Urothelium cell line (cell line): Measurements from ENCODE around the gene PAPOLA.

Experiments used
- DNase-seq: peaks from one replicate; pipeline ENCODE4 v3.0.0; 2011; ENCODE audit warnings: low spot score, mixed read lengths
- FAIRE-seq: peaks from 2 replicates; lab custom pipeline; 2011; peaks lifted over from hg19 to GRCh38; lab: Jason Lieb, UNC

The PAPOLA gene

GRCh38 chr14:96584907-96585671 lies 82.9 kb downstream of the PAPOLA start:
- no peak for FAIRE-seq
- no peak for DNase-seq

DNA sequence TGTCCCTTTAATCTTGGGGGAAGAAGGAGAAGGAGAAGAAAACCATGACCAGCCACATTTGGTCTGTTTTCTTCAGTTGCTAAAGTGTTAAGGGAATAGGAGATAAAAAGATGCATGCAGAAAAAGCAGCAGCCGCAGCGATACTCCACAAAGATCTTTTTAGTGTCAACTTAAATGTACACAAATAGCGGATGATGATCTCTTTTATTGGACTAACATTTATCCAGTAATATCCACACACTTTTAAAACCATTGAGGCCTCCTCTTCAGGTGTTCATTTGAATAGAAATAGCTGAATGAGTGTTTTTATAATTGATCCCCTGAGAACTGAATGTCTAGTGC lies 83.5 kb downstream of the PAPOLA start:
- DNase-seq (no peak), FAIRE-seq (no peak)

DNA sequence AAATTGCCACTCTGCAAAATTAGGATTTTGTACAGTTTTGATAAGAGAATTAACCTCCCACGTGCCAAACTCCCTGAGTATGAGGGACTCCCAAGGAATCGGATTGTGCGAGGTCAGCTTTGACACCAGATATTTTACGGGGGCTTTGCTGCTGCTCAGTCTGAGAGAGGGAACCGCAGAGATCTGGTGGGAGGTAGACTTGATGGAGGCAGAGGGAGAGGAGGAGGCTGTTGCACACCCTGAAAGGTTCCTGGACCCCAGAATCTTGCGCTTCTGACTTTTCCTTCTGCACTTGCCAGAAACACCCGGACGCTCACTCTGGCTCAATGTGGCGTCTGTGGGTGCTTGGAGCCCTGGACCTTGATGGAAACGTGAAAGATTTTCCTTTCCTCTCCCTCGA lies 83.9 kb downstream of the PAPOLA start:
- FAIRE-seq (no peak), DNase-seq (no peak)

- no peak for FAIRE-seq
- DNase-seq, result no peak
These were observed 85.0 kb downstream of the PAPOLA start for GRCh38 chr14:96586921-96587822.

GRCh38 chr14:96587823-96588385 lies 85.7 kb downstream of the PAPOLA start:
- no peak for FAIRE-seq
- no peak for DNase-seq

DNA sequence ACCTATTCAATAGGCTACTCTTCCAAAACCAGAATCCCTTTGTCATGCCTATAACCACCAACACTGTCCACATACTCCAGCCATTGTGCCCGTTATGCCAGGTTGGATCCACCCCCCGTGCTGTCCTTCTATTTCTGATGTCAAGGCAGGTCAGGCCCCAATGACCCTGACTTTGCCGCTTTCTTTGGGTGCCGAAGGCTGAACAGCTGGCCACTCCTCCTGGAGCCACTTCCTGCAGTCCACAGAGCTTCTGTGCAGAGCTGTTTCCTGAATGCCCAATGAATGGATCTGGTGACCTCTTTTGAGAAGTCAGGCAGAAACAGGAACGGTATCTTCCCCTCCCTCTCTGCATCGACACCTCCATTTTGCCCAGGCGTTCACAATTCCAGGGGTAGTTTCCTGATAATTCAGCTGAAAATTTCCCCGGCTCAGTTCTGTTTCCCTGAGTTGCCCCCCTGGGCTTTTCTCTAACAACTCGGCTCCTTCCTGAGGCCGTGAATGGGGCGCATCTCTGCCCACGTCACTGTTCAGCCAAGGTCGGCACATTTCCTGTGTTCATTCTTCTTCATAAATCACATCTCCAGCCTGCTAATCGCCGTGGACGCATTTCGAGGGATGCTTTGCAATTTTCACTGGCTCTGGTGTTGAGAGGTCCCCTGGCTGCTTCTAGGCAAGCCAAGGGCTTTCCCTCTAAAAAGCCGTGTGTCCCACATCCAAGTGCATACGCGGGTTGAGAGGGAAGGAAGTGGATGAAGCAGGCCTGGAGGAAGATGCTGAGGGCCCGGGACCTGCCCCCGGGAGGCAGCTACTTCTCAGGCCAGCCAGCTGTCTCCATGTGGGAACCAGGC lies 86.5 kb downstream of the PAPOLA start:
- FAIRE-seq (no peak), DNase-seq (no peak)

GRCh38 chr14:96589577-96589976 lies 87.4 kb downstream of the PAPOLA start:
- no peak for DNase-seq
- no peak for FAIRE-seq

DNA sequence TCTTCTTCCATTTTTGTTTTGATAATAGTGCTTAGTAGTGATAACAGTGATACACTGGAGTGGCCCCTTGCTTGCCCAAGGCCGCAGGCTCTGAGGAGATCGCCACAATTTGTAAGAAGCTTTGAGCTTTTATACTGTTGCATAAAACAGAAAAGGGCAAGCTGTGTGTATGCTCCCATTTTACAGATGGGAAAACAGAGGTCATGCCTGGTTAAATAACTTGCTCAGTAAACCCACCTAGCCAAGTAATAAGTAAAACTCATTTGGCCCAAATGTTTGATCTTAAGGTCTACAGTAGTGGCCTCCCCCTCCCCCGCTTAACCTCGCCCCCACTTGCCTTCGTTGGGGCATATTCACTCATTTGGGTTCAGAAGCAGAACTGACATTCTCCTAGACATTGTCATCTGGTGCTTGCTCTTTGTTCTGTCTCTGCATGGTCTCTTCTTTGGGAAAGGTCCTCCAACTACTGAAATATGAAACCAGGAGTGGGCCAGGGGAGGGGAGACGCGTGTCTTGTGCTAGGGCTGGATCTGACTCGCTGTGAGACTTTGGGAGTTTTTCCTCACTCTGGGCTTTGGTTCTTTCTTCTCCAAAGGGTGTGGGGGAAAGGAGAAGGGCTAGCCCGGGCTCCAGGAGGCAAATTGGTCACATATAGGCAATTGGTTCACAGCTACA lies 88.1 kb downstream of the PAPOLA start:
- no peak for DNase-seq
- FAIRE-seq, result no peak

DNA sequence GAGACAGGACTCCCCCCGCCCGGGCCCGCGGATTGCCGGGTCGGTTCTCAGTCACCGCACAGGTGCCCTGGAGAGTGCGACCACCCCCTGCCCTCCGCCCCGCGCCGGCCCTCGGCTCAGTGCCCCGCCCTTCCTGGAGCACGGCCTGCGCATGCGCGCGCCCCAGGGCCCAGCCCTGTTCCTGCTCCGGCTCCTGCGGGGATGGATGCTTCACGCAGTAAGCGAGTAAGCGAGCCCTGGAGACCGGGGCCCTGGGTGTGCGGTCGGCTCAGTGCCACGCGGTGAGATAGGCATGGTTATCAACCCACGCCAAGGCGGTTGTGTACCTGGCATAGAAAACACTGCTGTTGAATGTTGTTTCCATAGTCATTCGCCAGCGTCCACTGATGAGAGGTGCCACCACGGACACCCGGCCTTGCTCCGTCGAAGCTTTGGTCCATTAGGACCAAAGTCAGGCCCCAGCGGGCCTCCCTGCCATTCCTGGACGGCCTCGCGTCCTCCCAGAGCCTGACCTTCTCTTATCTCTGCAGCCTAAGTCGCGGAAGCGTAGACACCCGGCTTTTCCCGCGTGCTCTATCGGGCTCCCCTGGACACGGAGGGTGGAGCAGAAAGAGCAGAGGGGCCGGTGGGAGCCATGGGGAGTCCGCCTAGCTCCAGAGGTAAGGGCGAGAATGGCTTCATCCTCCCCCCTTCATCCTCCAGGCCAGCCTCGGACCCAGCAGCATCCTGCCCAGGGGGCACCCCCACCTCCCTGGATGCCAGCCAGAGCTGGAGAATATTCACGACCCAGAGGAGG lies 90.6 kb downstream of the PAPOLA start:
- FAIRE-seq (no peak), DNase-seq (no peak)

DNA sequence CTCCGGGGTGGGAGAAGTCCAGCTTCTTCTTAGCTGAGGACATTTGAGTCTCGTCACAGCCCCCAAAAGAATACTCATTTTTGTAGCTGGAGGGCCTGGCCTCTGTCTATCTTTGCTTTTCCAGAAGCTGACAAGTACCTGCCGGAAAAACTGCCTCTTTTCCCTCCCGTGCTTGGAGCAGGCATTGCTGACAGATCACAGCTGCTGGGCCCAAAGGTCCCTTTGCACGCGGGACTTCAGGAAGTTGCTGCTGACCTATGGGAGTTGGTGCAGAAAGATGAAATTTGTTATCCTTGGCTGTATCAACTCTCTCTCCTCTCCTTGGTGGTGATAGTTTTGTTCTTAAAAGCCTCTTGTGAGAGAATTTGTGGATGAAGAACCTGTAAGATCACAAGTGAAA lies 92.8 kb downstream of the PAPOLA start:
- FAIRE-seq, result no peak
- DNase-seq, result no peak

DNA sequence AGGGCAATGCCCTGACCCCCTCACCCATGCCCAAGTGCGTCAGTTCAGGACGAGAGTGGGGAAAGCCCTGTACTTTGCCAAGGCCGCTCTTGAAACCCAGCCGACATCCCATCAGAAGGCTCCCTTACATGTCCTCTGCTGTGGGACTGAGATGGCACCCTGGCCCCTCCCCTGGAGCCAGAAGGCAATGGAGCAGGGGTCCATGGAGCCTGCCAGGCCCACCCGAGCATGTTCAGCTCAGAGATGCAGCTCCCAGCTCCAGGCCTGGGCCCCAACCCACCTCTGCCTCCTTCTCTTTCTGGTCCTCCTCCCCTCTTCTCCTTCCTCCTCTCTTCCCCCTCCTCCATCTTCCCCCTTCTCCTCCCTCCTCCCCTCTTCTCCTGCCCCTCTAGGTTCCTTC lies 95.5 kb downstream of the PAPOLA start:
- FAIRE-seq (no peak), DNase-seq (no peak)

- no peak for DNase-seq
- no peak for FAIRE-seq
These were observed 96.2 kb downstream of the PAPOLA start for GRCh38 chr14:96598332-96598928.

DNA sequence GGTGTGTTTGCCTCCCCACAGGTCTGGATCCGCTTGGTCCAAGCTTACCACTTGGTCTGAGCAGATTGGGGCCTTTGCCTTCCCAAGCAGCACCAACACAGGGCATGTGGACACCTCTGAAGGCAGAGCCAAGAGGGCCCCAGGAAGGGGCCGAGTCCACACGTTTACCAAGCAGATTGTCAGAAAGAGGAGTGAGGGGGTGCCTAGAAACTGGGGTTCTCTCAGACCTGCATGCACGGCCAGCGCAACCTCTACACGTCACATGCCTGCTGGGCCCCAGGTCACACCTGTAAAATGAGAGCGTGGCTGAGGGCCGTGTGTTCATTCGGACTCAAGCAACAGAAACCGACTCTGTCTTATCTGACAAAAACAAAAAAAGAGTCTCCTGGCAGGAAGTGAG lies 96.9 kb downstream of the PAPOLA start:
- DNase-seq, result no peak
- FAIRE-seq, result no peak

DNA sequence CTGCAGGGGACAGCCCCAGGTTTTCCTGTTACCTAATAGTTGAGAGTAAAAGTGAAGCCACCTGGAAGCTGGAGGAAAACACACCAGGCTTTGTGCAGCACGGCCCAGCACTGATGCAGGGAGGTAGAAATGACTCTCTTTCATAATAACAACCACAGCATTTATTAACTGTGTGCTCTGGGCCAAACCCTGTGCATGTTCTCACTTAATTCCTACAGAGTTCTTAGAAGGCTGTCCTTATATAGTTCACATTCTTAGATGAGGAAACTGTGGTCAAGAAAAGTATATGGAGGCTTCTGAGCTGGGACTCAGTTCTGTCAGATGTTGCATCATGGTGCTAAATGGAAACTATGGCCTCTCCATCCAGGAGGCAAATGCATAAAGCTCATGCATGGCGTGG lies 100.0 kb downstream of the PAPOLA start:
- no peak for DNase-seq
- no peak for FAIRE-seq

DNA sequence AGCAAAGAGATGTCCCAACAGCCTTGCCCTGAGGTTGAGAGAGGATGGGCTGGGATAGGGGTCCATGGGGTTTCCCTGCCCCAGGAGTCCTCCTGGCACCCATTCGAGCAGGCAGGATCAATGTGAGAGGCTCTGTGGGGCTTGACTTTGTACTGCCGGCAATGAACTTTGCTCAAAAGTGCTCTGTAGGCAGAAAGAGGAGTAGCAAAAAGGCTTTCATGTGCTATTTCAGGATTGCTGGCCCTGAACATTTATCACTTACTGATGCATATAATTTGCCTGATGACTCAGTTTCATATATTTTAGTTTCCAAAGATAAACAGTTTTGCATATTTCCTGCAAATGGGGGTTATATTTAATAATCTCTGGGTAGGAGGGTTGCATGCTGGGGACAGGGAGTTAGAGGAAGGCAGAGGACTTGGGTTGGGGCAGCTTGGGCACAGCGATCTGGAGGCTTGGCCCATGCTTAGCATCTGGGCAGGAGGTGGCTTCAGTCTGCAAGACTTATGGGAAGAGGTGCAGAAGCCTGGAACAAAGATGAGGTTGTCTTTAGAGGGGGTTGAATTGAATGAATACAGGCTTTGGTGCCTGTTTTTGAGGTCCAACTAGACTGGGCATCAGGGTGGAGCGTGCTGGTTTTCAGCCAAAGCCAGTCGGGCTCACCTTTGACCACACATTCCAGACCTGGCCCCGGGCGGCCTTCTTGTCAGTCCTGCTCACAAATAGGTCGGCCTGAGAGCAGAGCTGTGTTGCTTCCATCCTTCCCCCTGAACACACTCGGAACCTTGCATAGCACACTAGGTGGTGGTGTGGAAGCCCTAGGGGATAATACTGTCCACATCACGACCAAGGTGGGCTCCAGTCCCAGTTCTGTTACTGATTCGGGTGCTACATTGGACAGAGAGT lies 101.4 kb downstream of the PAPOLA start:
- no peak for FAIRE-seq
- no peak for DNase-seq

DNA sequence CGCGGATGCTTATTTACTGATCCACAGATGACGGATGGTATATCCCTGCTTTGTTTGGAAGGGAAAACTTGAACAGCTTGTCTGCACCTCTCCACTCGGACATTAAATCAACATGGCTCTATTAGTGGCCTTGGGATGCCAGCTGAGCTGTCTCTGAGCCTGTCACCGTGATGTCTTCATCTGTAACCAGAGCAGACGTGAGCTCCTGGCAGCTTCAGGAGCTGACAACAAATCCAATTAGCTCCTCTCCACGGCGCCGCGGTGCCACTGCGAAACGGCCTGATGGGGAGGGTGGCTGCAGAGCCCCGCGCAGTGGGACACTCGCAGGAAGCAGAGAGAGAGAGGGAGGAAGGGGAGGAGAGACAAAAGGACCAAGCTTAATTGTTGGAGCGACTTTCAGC lies 112.3 kb downstream of the PAPOLA start:
- FAIRE-seq, result no peak
- DNase-seq, result no peak

GRCh38 chr14:96616161-96616721 lies 114.1 kb downstream of the PAPOLA start:
- no peak for DNase-seq
- FAIRE-seq, result no peak
